Activated naive CD4-positive, alpha-beta T cell treated with anti-CD3 and anti-CD28 coated beads, Interleukin-2, amount 50 U/mL, for 72 hours (primary cell): ENCODE measurements around the gene DNAH8. TPM values are rescaled to one million over a fixed set of nuclear protein-coding genes. Genes with fewer than 3 reads are reported as not detected.

Experiments
- ATAC-seq, 2 donors: fragments of 150-1000 bp; cut with Tn5 transposase; 2 replicates each; pipeline ENCODE4 v1.10.0; 2021; ENCODE audit warnings: mild to moderate bottlenecking in 2 of 2, moderate library complexity in 2 of 2
- DNase-seq, 2 donors: peaks; one replicate each; pipeline ENCODE4 v3.0.0; 2021 to 2022; ENCODE audit warnings: low spot score in 2 of 2
- H3K27ac Mint-ChIP-seq, 2 donors: one replicate each; pipeline ENCODE4 v1.8.0; 2022; ENCODE audit warnings: mild to moderate bottlenecking in 2 of 2, mixed read lengths in 2 of 2
- H3K36me3 Mint-ChIP-seq, 2 donors: one replicate each; pipeline ENCODE4 v1.8.0; 2022; ENCODE audit warnings: mixed read lengths in 2 of 2
- H3K9me3 Mint-ChIP-seq, 2 donors: one replicate each; pipeline ENCODE4 v1.8.0; 2022; ENCODE audit warnings: mixed read lengths in 2 of 2
- total RNA-seq, 2 donors: library from RNA; stranded (reverse); gene quantifications; one replicate each; pipeline ENCODE4 v1.2.3, GENCODE V29; 2022

DNAH8 gene, protein sequence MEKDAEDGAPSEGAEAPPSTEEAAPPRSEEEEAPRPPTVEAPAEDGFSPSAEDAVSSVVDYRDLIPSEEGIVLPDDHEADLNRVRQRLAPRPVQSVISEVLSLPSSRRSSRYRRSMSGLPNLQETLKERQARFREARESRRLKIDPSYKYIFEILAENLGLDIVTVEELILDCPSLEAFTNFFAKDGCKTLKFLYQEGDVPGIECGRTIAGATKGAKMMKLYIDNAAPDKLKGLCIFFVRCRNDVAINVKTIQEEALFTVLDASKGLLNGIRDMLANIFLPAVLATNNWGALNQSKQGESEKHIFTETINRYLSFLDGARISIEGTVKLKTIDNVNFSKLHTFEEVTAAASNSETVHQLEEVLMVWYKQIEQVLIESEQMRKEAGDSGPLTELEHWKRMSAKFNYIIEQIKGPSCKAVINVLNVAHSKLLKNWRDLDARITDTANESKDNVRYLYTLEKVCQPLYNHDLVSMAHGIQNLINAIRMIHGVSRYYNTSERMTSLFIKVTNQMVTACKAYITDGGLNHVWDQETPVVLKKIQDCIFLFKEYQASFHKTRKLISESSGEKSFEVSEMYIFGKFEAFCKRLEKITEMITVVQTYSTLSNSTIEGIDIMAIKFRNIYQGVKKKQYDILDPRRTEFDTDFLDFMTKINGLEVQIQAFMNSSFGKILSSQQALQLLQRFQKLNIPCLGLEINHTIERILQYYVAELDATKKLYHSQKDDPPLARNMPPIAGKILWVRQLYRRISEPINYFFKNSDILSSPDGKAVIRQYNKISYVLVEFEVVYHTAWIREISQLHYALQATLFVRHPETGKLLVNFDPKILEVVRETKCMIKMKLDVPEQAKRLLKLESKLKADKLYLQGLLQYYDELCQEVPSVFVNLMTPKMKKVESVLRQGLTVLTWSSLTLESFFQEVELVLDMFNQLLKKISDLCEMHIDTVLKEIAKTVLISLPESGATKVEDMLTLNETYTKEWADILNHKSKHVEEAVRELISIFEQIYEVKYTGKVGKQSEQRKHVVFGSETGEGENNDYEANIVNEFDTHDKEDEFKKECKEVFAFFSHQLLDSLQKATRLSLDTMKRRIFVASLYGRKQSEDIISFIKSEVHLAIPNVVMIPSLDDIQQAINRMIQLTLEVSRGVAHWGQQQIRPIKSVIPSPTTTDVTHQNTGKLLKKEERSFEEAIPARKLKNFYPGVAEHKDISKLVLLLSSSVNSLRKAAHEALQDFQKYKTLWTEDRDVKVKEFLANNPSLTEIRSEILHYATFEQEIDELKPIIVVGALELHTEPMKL (N-terminal part only)
- total RNA-seq, result 1 to 10 TPM in 1 of 2 donors, not detected in 1; 1.1 TPM

DNA sequence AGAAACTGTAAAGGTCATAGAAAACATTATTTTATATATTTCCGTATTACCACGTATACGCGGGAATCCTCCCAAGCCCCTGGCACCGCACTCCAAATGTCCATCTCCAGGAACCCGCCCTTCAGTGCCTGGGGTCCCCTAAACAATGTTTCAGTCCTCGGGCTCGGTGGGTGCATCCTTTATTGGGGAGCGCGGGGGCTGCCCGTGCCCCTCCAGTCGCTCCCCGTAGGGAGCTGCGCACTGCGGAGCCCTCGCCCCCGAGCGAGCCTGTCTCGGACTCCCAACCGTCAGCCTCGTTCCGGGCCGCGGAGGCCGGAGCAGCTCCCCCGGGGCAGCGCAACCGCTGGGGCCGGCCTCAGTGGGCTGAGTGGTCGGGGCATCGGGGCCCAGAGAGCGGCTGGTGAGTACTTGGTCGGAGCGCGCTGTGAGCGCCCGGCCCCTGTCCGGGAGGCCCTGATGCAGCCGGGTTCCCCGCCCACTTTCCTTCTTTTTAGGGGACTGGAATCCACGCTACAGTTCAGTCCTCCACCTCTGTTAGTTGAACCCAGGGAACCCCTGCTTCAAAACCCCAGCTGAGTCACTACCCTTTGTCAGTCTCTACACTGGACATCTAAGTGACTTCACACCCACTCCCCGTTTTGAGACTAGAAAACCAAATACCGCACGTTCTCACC, at the start of gene DNAH8:
TSS of gene DNAH8 (plus strand) at position 296 of the 674 bp plus-strand sequence. CDS start 7,499 bp downstream, outside the sequence.
- Mint-ChIP-seq H3K36me3 (peaks cover 0 to 6% of the 10 kb centered on the region in 2 donors), H3K9me3 (no peaks in the 10 kb centered on the region), H3K27ac (peak within 1 kb of the TSS; percentile 28 to 84)
- ATAC-seq (peak; percentile 67 to 82), DNase-seq (peak; percentile 24 to 60)

DNA sequence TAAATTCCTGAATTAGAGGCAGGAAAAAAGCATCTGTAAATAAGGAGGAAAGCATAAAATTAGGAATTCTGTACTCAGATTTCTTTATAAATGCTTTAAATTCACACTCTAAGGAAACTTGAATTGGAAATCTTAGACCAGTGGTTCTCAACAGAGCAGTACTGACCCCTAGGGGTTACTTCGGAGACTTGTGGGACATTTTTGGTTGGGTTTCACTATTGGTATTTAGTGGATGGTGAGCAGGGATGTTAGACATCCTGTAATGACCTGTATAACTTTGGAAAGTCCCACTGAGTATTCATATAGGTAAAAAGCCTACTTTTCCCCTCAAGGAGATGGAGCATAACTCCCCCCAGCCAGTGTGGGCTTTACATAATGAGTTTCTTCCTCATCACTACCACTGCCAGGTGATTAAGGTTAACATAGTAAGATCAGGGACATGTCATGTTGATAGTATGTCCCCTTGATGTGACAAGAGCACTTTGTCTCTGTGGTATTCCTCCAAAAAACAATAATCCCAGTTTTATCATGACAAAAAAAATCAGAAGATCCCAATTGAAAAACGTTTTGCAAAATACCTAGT, 43.1 kb upstream of the DNAH8 start:
- H3K27ac Mint-ChIP-seq, result peak overlapping the region in 1 of 2 donors; percentile 83
- H3K9me3 Mint-ChIP-seq, result peaks cover 3 to 5% of the 10 kb centered on the region in 2 donors
- DNase-seq, result peak in 1 of 2 donors; percentile 39
- peak; percentile 91 to 93 for ATAC-seq
- H3K36me3 Mint-ChIP-seq, result peaks cover 28 to 36% of the 10 kb centered on the region in 2 donors

DNA sequence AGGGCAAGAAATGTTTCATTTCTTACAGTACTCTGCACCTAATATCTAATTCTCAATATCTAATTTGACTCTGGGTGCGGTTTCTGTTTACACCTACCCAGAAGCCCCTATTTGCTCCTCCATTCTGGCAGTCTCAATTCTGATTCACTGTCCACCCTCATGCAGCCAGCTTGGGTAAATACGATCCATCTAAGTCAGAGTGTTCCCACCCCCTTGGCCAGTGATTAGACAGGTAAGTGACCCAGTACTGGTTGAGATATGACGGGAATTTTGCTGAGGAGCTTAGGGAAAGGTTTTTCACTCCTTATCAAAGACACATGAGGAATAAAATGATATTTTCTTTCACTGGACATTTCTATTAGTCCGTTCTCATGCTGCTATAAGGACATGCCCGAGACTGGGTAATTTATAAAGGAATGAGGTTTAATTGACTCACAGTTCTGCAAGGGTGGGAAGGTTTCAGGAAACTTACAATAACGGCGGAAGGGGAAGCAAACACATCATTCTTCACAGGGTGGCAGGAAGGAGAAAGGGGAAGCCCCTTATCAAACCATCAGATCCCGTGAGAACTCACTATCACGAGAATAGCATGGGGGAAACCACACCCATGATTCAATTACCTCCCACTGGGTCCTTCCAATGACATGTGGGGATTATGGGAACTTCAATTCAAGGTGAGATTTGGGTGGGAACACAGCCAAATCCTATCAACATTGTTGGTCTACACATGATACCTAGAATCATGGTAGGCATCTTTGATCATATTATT, 41.5 kb upstream of the DNAH8 start:
- H3K27ac Mint-ChIP-seq, result peak overlapping the region in 1 of 2 donors; percentile 87
- DNase-seq, result peak; percentile 8 to 60
- ATAC-seq, result peak; percentile 34 to 69
- peaks cover 3 to 5% of the 10 kb centered on the region in 2 donors for H3K9me3 Mint-ChIP-seq
- peaks cover 31 to 46% of the 10 kb centered on the region in 2 donors for H3K36me3 Mint-ChIP-seq

DNA sequence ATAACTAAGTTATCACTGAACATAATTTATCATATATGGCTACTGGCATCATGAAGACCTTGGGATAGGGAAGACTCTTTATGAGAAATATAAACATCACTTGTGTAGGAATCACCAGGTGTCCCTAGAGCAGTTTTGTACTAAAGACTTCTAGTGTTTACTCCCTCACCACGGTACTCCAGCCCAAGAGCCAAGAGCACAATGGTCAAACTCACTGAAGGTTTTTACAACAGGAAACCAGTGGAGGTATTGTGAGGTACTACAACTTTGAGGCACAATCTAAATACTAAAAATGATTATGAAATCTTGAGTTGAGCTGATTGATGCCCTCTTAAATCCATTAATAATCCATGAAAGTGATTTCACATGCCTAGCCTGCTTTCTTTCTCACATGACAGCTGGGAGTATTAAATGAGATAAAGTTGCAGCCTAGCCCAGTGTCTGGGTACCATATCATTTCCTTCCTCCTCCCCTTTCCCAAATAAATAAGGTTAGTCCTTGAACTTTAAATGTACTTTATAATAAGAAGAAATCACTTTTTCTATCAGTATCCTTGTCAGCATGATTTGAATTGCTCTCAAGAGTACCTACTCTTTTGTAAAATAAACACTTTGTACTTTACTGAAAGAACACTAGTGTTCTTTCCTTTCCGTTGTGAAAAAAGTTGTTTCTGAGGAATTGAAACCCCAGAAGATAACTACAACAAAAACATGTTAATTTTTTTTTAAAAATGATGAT, 38.7 kb upstream of the DNAH8 start:
- Mint-ChIP-seq H3K9me3 (peaks cover 3 to 5% of the 10 kb centered on the region in 2 donors), H3K36me3 (peaks cover 34 to 56% of the 10 kb centered on the region in 2 donors), H3K27ac (no peak overlapping the region)
- DNase-seq (no peak), ATAC-seq (no peak)

DNA sequence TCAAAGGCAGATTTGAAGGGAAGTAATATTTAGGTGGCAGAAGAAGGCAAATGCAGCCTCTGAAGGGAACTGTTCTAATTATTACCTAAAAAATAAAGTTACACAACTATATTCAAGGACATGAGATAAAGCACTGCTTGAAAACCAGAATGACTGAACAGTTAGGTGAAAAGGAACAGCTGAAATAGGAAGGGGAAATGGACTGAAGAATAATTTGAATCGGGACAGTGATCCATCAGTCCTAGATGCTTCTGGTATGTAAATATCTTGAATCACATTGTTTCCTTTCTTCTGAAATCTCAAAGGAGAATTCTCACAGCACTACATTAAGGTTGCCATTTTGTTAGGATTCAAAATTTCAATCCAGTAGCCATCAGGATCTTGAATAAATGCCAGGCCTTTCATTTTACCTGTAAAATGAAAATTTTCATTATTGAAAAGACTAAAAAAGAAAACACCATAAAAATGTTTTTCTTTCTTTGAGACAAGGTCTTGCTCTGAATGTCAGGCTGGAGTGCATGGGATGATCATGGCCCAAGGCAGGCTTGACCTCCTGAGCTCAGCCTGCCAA, 38.1 kb upstream of the DNAH8 start:
- Mint-ChIP-seq H3K27ac (peak overlapping the region in 1 of 2 donors; percentile 44), H3K9me3 (peaks cover 3 to 5% of the 10 kb centered on the region in 2 donors), H3K36me3 (peaks cover 39 to 63% of the 10 kb centered on the region in 2 donors)
- DNase-seq (no peak), ATAC-seq (no peak)

DNA sequence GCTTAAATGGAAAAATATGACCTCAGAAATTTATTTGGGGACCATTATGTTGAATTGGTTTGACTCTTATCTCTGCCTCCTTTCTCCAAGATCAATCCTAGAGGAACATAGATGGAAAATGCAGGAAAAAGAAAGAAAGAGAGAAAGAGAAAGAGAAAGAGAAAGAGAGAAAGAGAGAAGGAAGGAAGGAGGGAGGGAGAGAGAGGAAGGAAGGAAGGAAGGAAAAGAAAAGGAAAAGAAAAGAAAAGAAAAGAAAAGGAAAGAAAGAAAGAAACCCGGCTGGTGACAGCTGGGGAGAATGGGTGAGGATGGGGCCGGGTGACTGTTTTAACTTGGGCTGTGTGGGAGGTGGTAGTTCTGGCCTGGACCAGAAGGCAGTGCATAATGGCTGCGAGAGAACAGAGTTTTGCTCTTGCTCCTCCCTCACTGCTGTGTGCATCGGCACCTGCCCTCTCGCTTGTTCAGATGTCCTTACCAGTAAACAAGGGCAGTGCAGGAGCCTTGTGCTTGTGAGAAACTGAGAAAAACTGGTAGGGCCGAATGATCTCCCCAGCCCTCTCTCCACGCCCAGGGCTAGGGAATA, 36.8 kb upstream of the DNAH8 start:
- Mint-ChIP-seq H3K9me3 (peaks cover 3 to 5% of the 10 kb centered on the region in 2 donors), H3K27ac (peak overlapping the region in 1 of 2 donors; percentile 57), H3K36me3 (peaks cover 40 to 71% of the 10 kb centered on the region in 2 donors)
- ATAC-seq (no peak), DNase-seq (no peak)

DNA sequence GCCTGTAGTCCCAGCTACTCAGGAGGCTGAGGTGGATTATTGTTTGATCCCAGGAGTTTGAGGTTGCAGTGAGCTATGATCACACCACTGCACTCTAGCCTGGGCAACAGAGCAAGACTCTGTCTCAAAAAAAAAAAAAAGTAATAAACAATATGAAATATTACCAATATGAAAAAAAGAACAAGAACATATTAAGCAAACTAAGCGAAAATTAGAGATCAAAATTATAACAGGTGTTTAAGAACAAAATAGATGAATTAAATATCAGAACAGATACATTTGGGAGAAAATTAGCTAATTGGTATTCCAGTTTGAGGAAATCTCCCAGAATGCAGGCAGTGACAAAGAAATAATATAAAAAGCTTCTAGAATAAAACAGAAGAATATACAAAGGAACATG, 35.4 kb upstream of the DNAH8 start:
- peaks cover 0 to 4% of the 10 kb centered on the region in 2 donors for H3K9me3 Mint-ChIP-seq
- H3K36me3 Mint-ChIP-seq, result peaks cover 34 to 57% of the 10 kb centered on the region in 2 donors
- no peak for ATAC-seq
- peak overlapping the region in 1 of 2 donors; percentile 36 for H3K27ac Mint-ChIP-seq
- DNase-seq, result no peak

DNA sequence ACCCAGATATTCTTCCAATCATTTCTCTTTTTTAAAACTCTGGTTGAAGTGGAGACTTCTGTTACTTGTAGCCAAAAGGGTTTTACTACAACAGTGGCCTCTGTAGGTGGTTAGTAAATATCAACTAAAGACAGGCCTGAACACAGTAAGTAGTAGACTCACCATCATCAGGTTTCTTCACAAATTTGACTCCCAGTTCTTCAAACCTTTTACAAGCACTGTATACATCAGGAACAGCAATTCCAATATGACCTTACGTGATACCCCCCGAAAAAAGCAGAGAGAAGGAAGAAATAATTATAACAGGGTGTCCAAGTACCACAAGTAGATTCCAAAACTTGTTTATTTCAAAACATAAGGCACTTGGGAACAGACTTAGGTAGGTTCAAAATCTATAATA, 33.3 kb upstream of the DNAH8 start:
- ATAC-seq, result no peak
- DNase-seq, result no peak
- H3K27ac Mint-ChIP-seq, result no peak overlapping the region
- H3K9me3 Mint-ChIP-seq, result no peaks in the 10 kb centered on the region
- peaks cover 12 to 36% of the 10 kb centered on the region in 2 donors for H3K36me3 Mint-ChIP-seq

DNA sequence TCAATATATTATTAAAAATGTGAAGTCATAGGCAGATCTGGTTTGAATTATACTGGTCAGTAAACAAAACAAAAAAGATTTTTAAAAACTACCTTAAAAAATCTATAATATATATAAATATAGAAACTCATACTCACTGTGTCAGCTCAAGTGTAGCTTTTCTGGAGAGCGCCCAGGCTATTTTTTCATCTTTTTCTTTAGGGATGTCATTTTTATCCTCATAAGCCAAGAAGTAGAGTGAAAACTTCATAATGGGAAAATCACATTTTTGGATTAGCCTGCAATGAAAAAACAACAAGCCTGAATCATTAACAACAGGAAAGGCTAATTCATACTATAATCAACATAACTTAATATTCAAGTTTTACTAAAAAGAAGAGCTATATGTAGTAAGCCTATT, 30.9 kb upstream of the DNAH8 start:
- peak overlapping the region in 1 of 2 donors; percentile 46 for H3K27ac Mint-ChIP-seq
- H3K36me3 Mint-ChIP-seq, result peaks cover 6 to 25% of the 10 kb centered on the region in 2 donors
- ATAC-seq, result no peak

DNA sequence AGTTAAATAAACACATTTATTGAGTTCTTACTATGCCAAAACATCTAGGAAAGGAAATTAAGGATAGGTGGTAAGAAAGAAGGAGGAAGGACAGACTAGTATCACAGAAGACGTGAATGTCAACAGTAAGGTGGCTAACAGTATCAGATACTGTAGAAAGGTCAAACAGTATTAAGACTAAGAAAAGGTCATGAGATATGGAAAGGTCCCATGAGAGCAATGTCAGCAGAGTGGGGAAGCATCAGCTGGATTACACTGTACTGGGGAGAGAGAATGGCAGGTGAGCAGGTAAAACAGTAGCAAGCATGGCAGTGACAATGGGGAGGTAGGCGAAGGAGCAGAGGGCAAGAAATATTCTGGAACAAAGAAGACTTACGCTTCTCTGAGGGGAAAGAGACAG, 30.2 kb upstream of the DNAH8 start:
- Mint-ChIP-seq H3K36me3 (peaks cover 6 to 25% of the 10 kb centered on the region in 2 donors), H3K27ac (peak overlapping the region in 1 of 2 donors; percentile 35), H3K9me3 (no peaks in the 10 kb centered on the region)
- DNase-seq, result no peak
- no peak for ATAC-seq

More for the DNA sequence above, 30.9 kb upstream of the DNAH8 start:
- DNase-seq, result no peak
- H3K9me3 Mint-ChIP-seq, result no peaks in the 10 kb centered on the region

DNA sequence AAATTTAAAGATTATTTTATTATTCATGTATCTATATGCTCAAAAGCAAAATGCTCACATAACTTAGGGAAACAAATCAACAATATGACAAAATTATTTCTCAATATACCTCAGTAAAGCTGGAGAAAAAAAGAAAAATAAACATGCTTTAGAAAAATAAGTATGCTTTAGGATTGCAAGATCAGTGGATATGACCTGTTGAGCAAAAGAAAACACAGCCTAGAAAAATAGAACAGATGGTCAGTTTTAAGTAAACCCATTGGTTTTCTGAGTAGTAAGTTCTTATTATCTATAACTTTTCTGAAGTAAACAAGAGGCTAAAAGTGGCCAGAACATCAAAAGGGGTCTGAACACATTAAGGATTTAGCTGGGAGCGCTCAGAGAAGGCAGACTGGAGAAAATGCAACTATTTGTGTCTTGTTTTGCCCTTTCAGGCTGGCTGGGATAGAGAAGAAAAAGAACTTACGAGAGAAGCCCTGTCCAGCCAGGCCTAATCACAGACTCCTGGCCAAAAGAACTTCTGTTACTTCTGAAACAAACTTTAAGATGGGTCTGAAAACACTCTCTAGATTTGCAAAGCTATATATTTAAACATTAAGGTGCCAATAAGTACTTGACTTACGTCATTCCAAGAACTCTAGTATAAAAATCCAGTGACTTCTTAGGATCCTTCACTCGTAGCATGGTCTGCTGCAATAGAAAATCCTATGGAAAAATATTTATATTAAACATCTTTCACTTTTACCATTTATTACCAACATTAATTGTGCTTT, 28.7 kb upstream of the DNAH8 start:
- no peak for ATAC-seq
- Mint-ChIP-seq H3K27ac (no peak overlapping the region), H3K36me3 (peaks cover 6 to 20% of the 10 kb centered on the region in 2 donors), H3K9me3 (no peaks in the 10 kb centered on the region)
- DNase-seq, result no peak

DNA sequence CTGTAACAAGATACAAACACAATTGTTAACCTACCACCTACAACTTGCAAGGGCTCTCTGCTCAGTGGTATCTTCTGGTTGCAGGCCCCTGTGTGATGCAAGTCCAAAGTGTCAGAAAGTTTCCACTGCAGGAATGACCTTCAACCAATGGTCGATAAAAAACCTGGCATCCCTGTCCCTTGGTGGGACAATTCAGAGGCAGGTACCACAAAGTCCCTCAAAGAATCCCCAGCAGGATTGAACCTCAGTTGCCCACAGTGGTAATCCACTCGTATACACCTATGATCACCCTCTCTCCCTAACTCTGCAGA, 28.1 kb upstream of the DNAH8 start:
- Mint-ChIP-seq H3K9me3 (no peaks in the 10 kb centered on the region), H3K27ac (no peak overlapping the region), H3K36me3 (peaks cover 1 to 15% of the 10 kb centered on the region in 2 donors)
- no peak for ATAC-seq
- no peak for DNase-seq

DNA sequence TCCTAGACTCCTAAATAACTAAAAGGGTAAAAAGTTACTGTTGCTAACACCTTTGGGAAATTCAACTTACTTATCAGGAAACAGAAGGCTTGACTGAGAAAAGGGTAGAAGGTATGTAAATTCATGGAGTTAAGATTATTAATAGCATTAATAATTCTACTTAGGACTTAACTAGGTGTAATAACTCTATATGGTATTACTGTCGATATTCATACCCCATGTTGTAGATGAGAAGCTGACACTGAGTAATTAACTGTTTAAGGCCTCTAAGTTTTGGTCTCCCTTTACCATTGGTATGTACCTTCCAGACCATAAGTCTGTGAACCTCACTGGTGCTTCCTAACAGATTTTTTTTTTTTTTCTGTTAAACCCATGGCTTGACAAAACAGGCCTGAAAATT, 27.6 kb upstream of the DNAH8 start:
- no peak for DNase-seq
- H3K27ac Mint-ChIP-seq, result no peak overlapping the region
- H3K9me3 Mint-ChIP-seq, result no peaks in the 10 kb centered on the region
- ATAC-seq, result no peak
- H3K36me3 Mint-ChIP-seq, result peaks cover 0 to 11% of the 10 kb centered on the region in 2 donors
